ENCODE data around the gene ZSWIM6.
A peak's percentile ranks its signal among the peaks of the same experiment; 100 is the strongest.
"Not testable (repeated sequence)": the region's sequence is repeated elsewhere in the genome, so short reads cannot be mapped to it uniquely, and the experiment has no call there.

The ZSWIM6 gene

GRCh38 chr5:61397238-61397637 lies 65.2 kb downstream of the ZSWIM6 start:
- no peak for DNase-seq (ENCODE audit: low read depth, low spot score)

GRCh38 chr5:61397937-61398336 lies 65.9 kb downstream of the ZSWIM6 start:
- no peak for DNase-seq (ENCODE audit: low read depth, low spot score)
- no peak overlapping the region for H3K4me3 ChIP-seq (ENCODE audit: low read length)

More at GRCh38 chr5:61397238-61397637, 65.2 kb downstream of the ZSWIM6 start:
- H3K4me3 ChIP-seq (ENCODE audit: low read length), result no peak overlapping the region

- no peak overlapping the region for H3K4me3 ChIP-seq (ENCODE audit: low read length)
- DNase-seq (ENCODE audit: low read depth, low spot score), result no peak
These were observed 66.4 kb downstream of the ZSWIM6 start for GRCh38 chr5:61398440-61398839.

- DNase-seq (ENCODE audit: low read depth, low spot score), result no peak
- H3K4me3 ChIP-seq (ENCODE audit: low read length), result no peak overlapping the region
These were observed 67.6 kb downstream of the ZSWIM6 start for GRCh38 chr5:61399679-61400078.

- no peak for DNase-seq (ENCODE audit: low read depth, low spot score)
- H3K4me3 ChIP-seq (ENCODE audit: low read length), result no peak overlapping the region
These were observed 69.7 kb downstream of the ZSWIM6 start for GRCh38 chr5:61401726-61402125.

- no peak for DNase-seq (ENCODE audit: low read depth, low spot score)
These were observed 70.3 kb downstream of the ZSWIM6 start for GRCh38 chr5:61402244-61402823.

GRCh38 chr5:61402970-61403900 lies 71.2 kb downstream of the ZSWIM6 start:
- H3K4me3 ChIP-seq (ENCODE audit: low read length), result no peak overlapping the region
- no peak for DNase-seq (ENCODE audit: low read depth, low spot score)

More at GRCh38 chr5:61402244-61402823, 70.3 kb downstream of the ZSWIM6 start:
- H3K4me3 ChIP-seq (ENCODE audit: low read length), result no peak overlapping the region

GRCh38 chr5:61405511-61406295 lies 73.6 kb downstream of the ZSWIM6 start:
- no peak overlapping the region for H3K4me3 ChIP-seq (ENCODE audit: low read length)
- DNase-seq (ENCODE audit: low read depth, low spot score), result no peak

- not testable (repeated sequence) for H3K4me3 ChIP-seq (ENCODE audit: low read length); DNase-seq (ENCODE audit: low read depth, low spot score)
These were observed 74.4 kb downstream of the ZSWIM6 start for GRCh38 chr5:61406497-61406896.

- no peak overlapping the region for H3K4me3 ChIP-seq (ENCODE audit: low read length)
- DNase-seq (ENCODE audit: low read depth, low spot score), result no peak
These were observed 75.7 kb downstream of the ZSWIM6 start for GRCh38 chr5:61407706-61408270.

GRCh38 chr5:61408476-61409168 lies 76.6 kb downstream of the ZSWIM6 start:
- peak; percentile 95 for DNase-seq (ENCODE audit: low read depth, low spot score)
- no peak overlapping the region; the same call in 1 of the 2 replicates for H3K4me3 ChIP-seq (ENCODE audit: low read length)

GRCh38 chr5:61409568-61409967 lies 77.5 kb downstream of the ZSWIM6 start:
- no peak overlapping the region for H3K4me3 ChIP-seq (ENCODE audit: low read length)
- DNase-seq (ENCODE audit: low read depth, low spot score), result no peak

GRCh38 chr5:61410811-61411210 lies 78.8 kb downstream of the ZSWIM6 start:
- no peak for DNase-seq (ENCODE audit: low read depth, low spot score)
- H3K4me3 ChIP-seq (ENCODE audit: low read length), result no peak overlapping the region

GRCh38 chr5:61412361-61412760 lies 80.3 kb downstream of the ZSWIM6 start:
- no peak overlapping the region for H3K4me3 ChIP-seq (ENCODE audit: low read length)
- no peak for DNase-seq (ENCODE audit: low read depth, low spot score)

GRCh38 chr5:61413205-61413604 lies 81.1 kb downstream of the ZSWIM6 start:
- H3K4me3 ChIP-seq (ENCODE audit: low read length); DNase-seq (ENCODE audit: low read depth, low spot score): not testable (repeated sequence)

- no peak overlapping the region for H3K4me3 ChIP-seq (ENCODE audit: low read length)
- DNase-seq (ENCODE audit: low read depth, low spot score), result no peak
These were observed 82.7 kb downstream of the ZSWIM6 start for GRCh38 chr5:61414806-61415205.

- no peak for DNase-seq (ENCODE audit: low read depth, low spot score)
- no peak overlapping the region for H3K4me3 ChIP-seq (ENCODE audit: low read length)
These were observed 84.0 kb downstream of the ZSWIM6 start for GRCh38 chr5:61416010-61416409.

- no peak for DNase-seq (ENCODE audit: low read depth, low spot score)
- H3K4me3 ChIP-seq (ENCODE audit: low read length), result no peak overlapping the region
These were observed 84.4 kb downstream of the ZSWIM6 start for GRCh38 chr5:61416420-61416819.

GRCh38 chr5:61417340-61417739 lies 85.3 kb downstream of the ZSWIM6 start:
- H3K4me3 ChIP-seq (ENCODE audit: low read length), result no peak overlapping the region
- DNase-seq (ENCODE audit: low read depth, low spot score), result no peak

Data from Jurkat, Clone E6-1 (cell line).